ENCODE results near the gene OR6B3. TPM values are rescaled to one million over a fixed set of nuclear protein-coding genes. Genes with fewer than 3 reads are reported as not detected.

Gene OR6B3
- total RNA-seq, 1 donor from 2014 or later, result not detected

GRCh38 chr2:240078631-240079030 is 25.3 kb upstream of the OR6B3 start:
- ATAC-seq (ENCODE audit: low read depth), result no peak
- TF ChIP-seq CTCF (IDR thresholded peaks at IDR 0.05), result no peak
- intact Hi-C loops (cut with micrococcal nuclease), result no loop called here
- Mint-ChIP-seq H3K9me3 (peaks cover 15% of the 10 kb centered on the region), H3K4me1 (no peaks in the 10 kb centered on the region), H3K27me3 (peaks cover 12% of the 10 kb centered on the region), H3K27ac (no peak overlapping the region), H3K4me3 (no peak overlapping the region), H3K36me3 (ENCODE audit: low read depth) (peaks cover 2% of the 10 kb centered on the region)
- ChIA-PET CTCF (no interaction called here), POLR2A (no interaction called here)
- DNase-seq, result no peak

GRCh38 chr2:240077442-240077841 is 24.1 kb upstream of the OR6B3 start:
- Mint-ChIP-seq H3K4me1 (no peaks in the 10 kb centered on the region), H3K27me3 (peaks cover 8% of the 10 kb centered on the region), H3K4me3 (no peak overlapping the region), H3K36me3 (ENCODE audit: low read depth) (peaks cover 2% of the 10 kb centered on the region), H3K9me3 (peaks cover 15% of the 10 kb centered on the region), H3K27ac (no peak overlapping the region)
- POLR2A ChIA-PET, result no interaction called here
- DNase-seq, result no peak
- CTCF ChIA-PET, result no interaction called here
- intact Hi-C loops (cut with micrococcal nuclease), result no loop called here
- no peak for ATAC-seq (ENCODE audit: low read depth)
- no peak for TF ChIP-seq CTCF (IDR thresholded peaks at IDR 0.05)

GRCh38 chr2:240074545-240074944 is 21.2 kb upstream of the OR6B3 start:
- intact Hi-C loops (cut with micrococcal nuclease), result no loop called here
- POLR2A ChIA-PET, result no interaction called here
- DNase-seq (no peak), ATAC-seq (ENCODE audit: low read depth) (no peak)
- H3K9me3 Mint-ChIP-seq, result peaks cover 15% of the 10 kb centered on the region
- no peak overlapping the region for H3K27ac Mint-ChIP-seq
- peaks cover 2% of the 10 kb centered on the region for H3K36me3 Mint-ChIP-seq (ENCODE audit: low read depth)
- no peak overlapping the region for H3K4me3 Mint-ChIP-seq
- H3K4me1 Mint-ChIP-seq, result no peaks in the 10 kb centered on the region
- no peak for TF ChIP-seq CTCF (IDR thresholded peaks at IDR 0.05)
- CTCF ChIA-PET, result interaction anchor here (1.3 kb wide), 1 partner anchor 13 kb away, joined by 3 read pairs; no protein-coding TSS in a partner anchor
- peaks cover 13% of the 10 kb centered on the region for H3K27me3 Mint-ChIP-seq

- H3K4me3 Mint-ChIP-seq, result no peak overlapping the region
- no peaks in the 10 kb centered on the region for H3K36me3 Mint-ChIP-seq (ENCODE audit: low read depth)
- no peaks in the 10 kb centered on the region for H3K4me1 Mint-ChIP-seq
- ChIA-PET CTCF (no interaction called here), POLR2A (no interaction called here)
- intact Hi-C loops (cut with micrococcal nuclease), result no loop called here
- no peak overlapping the region for H3K27ac Mint-ChIP-seq
- ATAC-seq (ENCODE audit: low read depth) (no peak), DNase-seq (no peak)
- TF ChIP-seq CTCF (IDR thresholded peaks at IDR 0.05), result no peak
- peaks cover 7% of the 10 kb centered on the region for H3K9me3 Mint-ChIP-seq
- peaks cover 30% of the 10 kb centered on the region for H3K27me3 Mint-ChIP-seq
Measured at GRCh38 chr2:240070907-240071306, 17.6 kb upstream of the OR6B3 start.

GRCh38 chr2:240069829-240070228 is 16.5 kb upstream of the OR6B3 start:
- POLR2A ChIA-PET, result no interaction called here
- no peak overlapping the region for H3K4me3 Mint-ChIP-seq
- peaks cover 34% of the 10 kb centered on the region for H3K27me3 Mint-ChIP-seq
- H3K36me3 Mint-ChIP-seq (ENCODE audit: low read depth), result no peaks in the 10 kb centered on the region
- H3K4me1 Mint-ChIP-seq, result no peaks in the 10 kb centered on the region
- CTCF ChIA-PET, result no interaction called here
- H3K9me3 Mint-ChIP-seq, result peaks cover 5% of the 10 kb centered on the region
- intact Hi-C loops (cut with micrococcal nuclease), result no loop called here
- no peak for ATAC-seq (ENCODE audit: low read depth)
- no peak for DNase-seq
- TF ChIP-seq CTCF (IDR thresholded peaks at IDR 0.05), result no peak
- no peak overlapping the region for H3K27ac Mint-ChIP-seq

Measured in activated B cell treated with CpG ODN at 0.5 μM for 24 hours (primary cell).